ENCODE measurements around the gene GAB2. TPM values are rescaled to one million over a fixed set of nuclear protein-coding genes. Genes with fewer than 3 reads are reported as not detected.

GAB2 gene
- total RNA-seq, 1 donor: 50.6 TPM

DNA sequence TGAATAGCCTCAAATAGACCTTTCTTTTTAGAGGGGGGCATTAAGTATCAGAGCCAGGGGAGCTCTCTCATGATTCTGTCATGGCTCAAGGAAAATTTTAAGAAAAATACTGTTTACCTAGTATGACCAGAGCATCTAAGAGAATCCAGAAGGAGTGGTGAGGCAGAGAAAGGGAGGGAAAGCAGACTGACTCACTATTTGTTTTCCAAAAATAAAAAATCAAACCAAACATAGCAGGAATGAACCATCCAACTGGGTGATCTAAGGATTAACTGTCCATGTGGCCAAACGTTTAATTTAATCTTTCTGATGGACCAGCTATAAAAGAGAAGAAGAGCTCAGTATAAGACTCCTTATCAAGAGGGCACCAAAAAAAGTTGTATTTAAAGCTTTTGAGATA lies 70.8 kb downstream of the GAB2 start:
- DNase-seq (ENCODE audit: low read depth in 2 of 3, low spot score in 2 of 3): no peak

GRCh38 chr11:78345450-78345849 lies 72.2 kb downstream of the GAB2 start:
- no peak for DNase-seq (ENCODE audit: low read depth in 2 of 3, low spot score in 2 of 3)

DNA sequence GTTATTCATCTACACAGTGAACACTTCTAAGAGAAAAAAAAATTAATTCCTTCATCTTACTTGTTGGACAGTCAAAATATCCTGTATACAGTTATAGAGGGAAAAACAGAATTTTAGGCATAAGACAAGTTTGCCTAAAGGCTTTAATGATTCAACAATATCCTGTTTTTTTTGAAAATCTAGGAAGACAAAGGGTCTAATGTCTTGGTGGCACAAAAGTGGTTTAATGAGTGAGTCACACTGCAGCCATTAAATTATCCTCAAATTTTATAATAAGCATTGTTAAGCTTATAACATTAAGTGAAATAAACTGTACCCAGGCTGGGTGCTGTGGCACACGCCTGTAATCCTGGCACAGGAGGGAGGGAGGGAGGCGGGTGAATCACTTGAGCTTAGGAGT lies 72.9 kb downstream of the GAB2 start:
- no peak for DNase-seq (ENCODE audit: low read depth in 2 of 3, low spot score in 2 of 3)

DNA sequence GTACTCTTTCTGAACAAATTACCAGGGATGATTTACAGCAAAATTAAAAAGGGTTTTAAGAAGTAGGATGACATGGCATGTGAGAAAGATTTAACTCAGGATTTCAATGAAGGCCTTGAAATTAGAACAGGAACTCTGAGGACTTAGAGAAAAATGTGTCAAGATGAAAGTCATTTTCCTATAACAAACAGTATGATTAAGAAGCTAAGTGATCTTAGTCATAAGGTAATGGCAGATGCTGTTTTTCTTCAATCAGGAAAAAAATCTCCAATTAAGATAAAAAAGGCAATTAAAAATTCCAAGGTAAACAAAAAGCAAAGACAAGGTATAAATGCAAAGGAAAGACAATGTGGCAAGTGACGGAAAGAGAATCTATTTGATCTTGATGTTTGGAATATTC lies 73.5 kb downstream of the GAB2 start:
- DNase-seq (ENCODE audit: low read depth in 2 of 3, low spot score in 2 of 3): no peak

- DNase-seq (ENCODE audit: low read depth in 2 of 3, low spot score in 2 of 3): no peak
Observed at GRCh38 chr11:78343303-78343702, 74.3 kb downstream of the GAB2 start.

DNA sequence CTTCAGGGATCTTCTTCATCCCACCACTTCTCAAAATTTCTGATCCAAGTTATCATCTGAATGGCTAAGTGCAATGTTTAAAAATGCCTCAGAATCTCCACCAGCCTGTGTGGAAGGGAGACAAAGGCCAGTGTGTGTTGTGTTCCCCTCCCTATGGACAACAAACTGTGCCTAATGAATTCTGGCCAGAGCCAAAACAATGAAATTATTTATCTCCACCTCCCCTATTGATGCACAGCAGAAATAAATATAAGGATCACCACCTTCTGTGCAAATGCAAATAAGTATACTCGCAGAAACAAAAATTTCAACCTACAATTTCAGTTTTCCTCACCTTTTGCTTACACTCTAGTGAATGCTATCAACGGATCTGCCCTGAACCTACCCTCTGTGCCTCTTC lies 75.8 kb downstream of the GAB2 start:
- DNase-seq (ENCODE audit: low read depth in 2 of 3, low spot score in 2 of 3): no peak

GRCh38 chr11:78340530-78340929 lies 77.1 kb downstream of the GAB2 start:
- no peak for DNase-seq (ENCODE audit: low read depth in 2 of 3, low spot score in 2 of 3)

- no peak for DNase-seq (ENCODE audit: low read depth in 2 of 3, low spot score in 2 of 3)
Observed at GRCh38 chr11:78339945-78340344, 77.7 kb downstream of the GAB2 start.

GRCh38 chr11:78339483-78339882 lies 78.1 kb downstream of the GAB2 start:
- no peak for DNase-seq (ENCODE audit: low read depth in 2 of 3, low spot score in 2 of 3)

- no peak for DNase-seq (ENCODE audit: low read depth in 2 of 3, low spot score in 2 of 3)
Observed at GRCh38 chr11:78338702-78339101, 78.9 kb downstream of the GAB2 start.

GRCh38 chr11:78338138-78338537 lies 79.5 kb downstream of the GAB2 start:
- no peak for DNase-seq (ENCODE audit: low read depth in 2 of 3, low spot score in 2 of 3)

GRCh38 chr11:78337554-78337924 lies 80.1 kb downstream of the GAB2 start:
- DNase-seq (ENCODE audit: low read depth in 2 of 3, low spot score in 2 of 3): no peak

- no peak for DNase-seq (ENCODE audit: low read depth in 2 of 3, low spot score in 2 of 3)
Observed at GRCh38 chr11:78336877-78337553, 80.6 kb downstream of the GAB2 start.

DNA sequence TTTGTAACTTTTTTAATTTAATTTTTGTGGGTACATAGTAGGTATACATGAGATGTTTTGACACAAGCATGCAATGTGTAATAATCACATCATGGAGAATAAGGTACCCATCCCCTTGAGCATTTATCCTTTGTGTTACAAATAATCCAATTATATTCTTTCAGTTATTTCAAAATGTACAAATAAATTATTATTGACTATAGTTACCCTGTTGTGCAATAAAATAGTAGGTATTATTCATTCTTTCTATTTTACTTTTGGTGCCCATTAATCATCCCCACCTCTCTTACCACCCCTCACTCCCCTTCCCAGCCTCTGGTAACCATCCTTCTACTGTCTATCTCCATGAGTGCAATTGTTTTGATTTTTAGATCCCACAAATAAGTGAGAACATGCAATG lies 83.5 kb downstream of the GAB2 start:
- no peak for DNase-seq (ENCODE audit: low read depth in 2 of 3, low spot score in 2 of 3)

GRCh38 chr11:78332872-78333271 lies 84.7 kb downstream of the GAB2 start:
- no peak for DNase-seq (ENCODE audit: low read depth in 2 of 3, low spot score in 2 of 3)

DNA sequence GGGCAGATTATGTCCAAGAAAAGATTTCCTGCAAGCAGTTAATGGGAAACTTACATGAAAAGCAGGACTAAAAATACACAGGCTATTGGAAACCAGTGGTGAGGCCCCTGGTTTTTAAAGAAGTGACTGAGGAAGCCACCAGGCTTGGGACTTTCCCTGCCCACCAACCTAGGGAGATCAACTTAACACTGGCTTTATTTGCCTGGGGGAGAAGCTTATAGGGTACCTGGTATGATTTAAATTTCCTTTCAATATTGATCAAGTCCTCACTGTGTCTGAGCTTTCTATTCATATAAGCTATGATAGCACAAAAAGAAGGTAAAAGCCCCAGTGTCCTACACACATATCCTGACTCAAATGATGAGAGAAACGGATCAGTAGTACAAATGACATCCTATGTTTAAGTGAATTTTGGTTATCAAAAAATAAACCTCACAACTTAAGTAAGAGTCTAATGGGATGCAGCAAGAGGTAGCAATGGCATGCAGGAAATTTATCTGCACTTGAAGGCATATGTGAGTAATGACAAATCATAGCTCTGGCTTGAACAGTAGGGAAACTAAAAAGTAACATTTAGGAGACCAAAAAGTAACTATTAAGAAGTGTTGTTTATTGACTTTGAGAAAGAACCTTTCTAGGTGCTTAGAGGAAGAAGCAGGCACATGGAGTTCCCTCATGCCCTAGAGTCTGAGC lies 85.3 kb downstream of the GAB2 start:
- DNase-seq (ENCODE audit: low read depth in 2 of 3, low spot score in 2 of 3): no peak

DNA sequence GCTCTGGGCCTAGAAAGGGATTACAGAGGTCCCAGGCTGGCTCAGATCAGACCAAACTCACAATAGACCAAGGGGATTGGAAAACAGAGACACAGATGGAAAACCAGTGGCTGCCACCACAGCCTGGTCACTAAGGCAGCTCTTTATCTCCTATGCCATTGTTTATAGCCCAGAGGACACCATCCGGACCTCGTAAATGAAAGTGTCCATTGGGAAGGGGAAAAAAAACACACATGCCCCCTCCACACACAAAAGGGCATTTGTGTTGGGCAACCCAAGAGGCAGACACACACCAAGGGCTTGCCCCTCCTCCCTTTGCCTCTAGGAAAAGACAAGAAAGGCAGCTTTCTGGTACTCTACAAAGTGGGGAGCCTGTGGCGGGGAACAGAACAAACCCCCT lies 85.9 kb downstream of the GAB2 start:
- DNase-seq (ENCODE audit: low read depth in 2 of 3, low spot score in 2 of 3): no peak

- no peak for DNase-seq (ENCODE audit: low read depth in 2 of 3, low spot score in 2 of 3)
Observed at GRCh38 chr11:78330361-78330760, 87.3 kb downstream of the GAB2 start.

- DNase-seq (ENCODE audit: low read depth in 2 of 3, low spot score in 2 of 3): no peak
Observed at GRCh38 chr11:78327945-78328344, 89.7 kb downstream of the GAB2 start.

- DNase-seq (ENCODE audit: low read depth in 2 of 3, low spot score in 2 of 3): peak in 1 of 3 donors; percentile 4
Observed at GRCh38 chr11:78325274-78325781, 92.3 kb downstream of the GAB2 start.

DNA sequence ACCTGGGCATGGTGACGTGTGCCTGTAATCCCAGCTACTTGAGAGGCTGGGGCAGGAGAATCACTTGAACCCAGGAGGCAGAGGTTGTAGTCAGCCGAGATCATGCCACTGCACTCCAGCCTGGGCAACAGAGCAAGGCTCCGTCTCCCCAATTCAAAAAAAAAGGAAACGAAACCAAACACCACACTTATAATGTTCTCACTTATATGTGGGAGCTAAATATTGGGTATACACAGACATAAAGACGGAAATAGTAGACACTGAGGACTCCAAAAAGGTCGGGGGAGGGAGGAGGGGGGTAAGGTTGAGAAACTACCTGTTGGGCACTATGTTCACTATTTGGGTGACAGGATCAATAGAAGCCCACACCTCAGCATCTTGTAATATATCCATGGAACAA lies 94.3 kb downstream of the GAB2 start:
- DNase-seq (ENCODE audit: low read depth in 2 of 3, low spot score in 2 of 3): no peak

DNA sequence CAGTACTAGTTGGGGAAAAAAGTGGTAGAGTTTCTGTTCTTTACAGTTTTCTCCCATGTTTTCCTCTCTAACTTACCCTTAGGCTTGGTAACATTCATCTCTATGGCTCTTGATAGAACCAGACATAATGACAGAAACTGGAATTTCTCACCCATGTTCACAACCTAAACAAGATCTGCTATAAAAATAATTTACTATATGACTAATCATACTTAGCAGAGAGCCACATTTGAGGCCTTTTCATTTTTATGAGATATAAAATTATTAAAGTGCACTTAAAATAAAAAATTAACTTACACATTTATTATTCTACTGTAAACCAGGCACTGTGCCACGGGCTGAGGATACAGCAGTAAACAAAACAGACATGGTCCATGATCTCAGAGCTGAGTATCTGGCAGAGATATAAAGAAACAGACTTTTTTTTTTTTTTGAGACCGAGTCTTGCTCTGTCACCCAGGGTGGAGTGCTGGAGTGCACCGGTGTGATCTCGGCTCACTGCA lies 98.1 kb downstream of the GAB2 start:
- no peak for DNase-seq (ENCODE audit: low read depth in 2 of 3, low spot score in 2 of 3)

All from hematopoietic multipotent progenitor cell (in vitro differentiated cells).